Measurements from ENCODE around the gene ZNF77.

DNA sequence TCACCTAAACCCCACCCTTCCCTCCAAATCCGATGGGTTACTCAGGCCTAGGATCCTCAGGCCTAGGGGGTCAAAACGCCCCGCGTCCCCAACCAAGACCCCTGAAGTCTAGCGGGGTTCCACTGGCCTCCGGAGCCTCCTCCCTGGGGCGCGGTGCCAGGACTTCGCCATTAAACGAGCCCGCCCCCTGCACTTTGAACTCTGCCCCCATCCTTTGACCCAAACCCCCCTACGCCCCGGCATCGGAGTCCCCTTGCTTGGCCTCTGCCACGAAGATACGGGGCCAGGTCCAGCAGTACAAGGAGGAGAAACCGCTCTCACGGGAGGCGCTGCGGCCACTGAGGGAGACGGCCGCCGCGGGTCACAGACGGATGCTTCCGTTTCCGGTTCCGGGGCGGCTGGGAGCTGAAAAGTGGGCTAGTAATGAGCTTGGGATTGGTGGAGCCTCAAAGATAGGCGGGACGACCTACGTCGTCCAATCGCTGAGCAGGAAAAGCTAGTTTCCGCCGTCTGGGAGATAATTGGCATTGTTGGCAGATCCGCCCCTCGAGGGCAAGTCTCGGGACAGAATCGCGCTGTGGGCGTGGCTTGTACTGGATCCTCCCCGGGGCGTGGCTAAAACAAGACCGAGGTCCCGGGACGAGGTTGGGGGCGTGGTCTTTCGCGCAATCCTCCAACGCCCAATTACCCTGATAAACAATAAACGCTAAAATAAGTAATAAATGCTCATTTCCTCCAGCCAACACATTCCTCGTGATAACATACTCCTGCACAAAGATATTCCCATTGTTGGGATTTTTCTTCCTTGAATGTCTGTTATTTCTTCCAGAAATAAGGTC lies 5.7 kb upstream of the ZNF77 start:
- no peak for TF ChIP-seq CTCF (IDR thresholded peaks at IDR 0.05)
- TF ChIP-seq POLR2AphosphoS5 (IDR thresholded peaks at IDR 0.05), result peak; percentile 46 to 98 (median 96)
- TF ChIP-seq EP300 (IDR thresholded peaks at IDR 0.05), result no peak
- TF ChIP-seq POLR2A (IDR thresholded peaks at IDR 0.05), result peak in 2 of 4 donors; percentile 70 to 84
